Vagina (tissue), 2 donors: ENCODE results near the gene DNMT3A.

Experiments used
- POLR2A ChIP-seq, 2 donors: fragments of 450-650 bp; IDR thresholded peaks; one replicate each; pipeline ENCODE4 v1.6.1; 2017; ENCODE audit warnings: antibody characterized with exemption in 2 of 2, mild to moderate bottlenecking in 2 of 2, moderate library complexity in 2 of 2
- POLR2AphosphoS5 ChIP-seq, 2 donors: sonication (generic); formaldehyde crosslinking; IDR thresholded peaks; one replicate each; pipeline ENCODE4 v1.9.0; 2017; ENCODE audit warnings: antibody characterized with exemption in 2 of 2, mild to moderate bottlenecking in 2 of 2, low read depth in 1 of 2; ENCODE audit not compliant: insufficient read depth in 1 of 2
- TF ChIP-seq, protein P1 (sequence below), 3 experiments: fragments of 450-650 bp in 2 of 3; fragments of 200-600 bp in 1 of 3; sonication (generic) in 1 of 3; IDR thresholded peaks; one replicate each; pipeline ENCODE4 v1.5.1; 2017 to 2019; ENCODE audit warnings: antibody characterized with exemption in 3 of 3, mild to moderate bottlenecking in 2 of 3, moderate library complexity in 2 of 3

DNA sequence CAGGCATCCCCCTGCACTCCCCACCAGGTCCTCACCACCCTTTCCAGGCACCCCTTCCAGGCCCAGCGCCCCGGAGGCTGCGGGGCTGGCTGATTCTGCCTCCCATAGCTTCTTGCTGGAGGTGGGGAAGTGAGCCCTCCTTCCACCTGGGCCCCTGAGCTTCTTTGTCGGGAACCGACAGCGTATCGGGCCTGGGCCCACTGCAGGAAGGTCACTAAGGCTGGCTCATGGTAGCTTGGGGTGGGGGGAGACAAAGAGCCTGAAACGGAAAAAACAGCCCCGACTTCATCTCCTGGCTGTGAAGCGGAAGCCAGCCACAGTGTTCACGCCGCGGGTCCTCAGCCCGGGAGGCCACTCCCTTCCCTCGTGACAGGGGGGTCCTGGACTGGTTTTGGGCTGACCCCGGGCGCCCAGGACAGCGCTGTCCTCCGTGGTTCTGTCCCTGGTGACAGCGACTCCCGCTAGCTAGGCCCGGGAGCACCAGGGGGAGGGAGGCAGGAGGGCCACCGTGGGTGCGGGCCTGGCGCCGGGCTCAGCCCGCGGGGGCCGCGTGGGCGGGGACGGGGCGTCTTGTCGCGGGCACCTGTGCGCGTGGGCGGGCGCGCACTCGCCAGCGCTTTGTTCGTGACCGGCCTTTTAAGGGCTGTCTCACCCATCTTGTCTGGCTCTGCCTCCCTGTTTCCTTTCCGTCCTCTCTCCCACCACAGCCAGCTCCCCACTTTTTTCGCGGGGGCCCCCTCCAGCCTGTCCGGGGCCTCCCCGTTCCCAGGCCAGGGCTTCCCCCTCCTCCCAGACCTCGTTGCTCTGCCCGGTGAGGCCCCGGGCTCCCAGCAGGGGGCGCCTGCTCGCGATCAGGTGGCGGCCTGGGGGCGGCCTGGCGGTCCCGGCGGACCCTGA, 64.9 kb downstream of the DNMT3A start:
- TF ChIP-seq, protein P1, sequence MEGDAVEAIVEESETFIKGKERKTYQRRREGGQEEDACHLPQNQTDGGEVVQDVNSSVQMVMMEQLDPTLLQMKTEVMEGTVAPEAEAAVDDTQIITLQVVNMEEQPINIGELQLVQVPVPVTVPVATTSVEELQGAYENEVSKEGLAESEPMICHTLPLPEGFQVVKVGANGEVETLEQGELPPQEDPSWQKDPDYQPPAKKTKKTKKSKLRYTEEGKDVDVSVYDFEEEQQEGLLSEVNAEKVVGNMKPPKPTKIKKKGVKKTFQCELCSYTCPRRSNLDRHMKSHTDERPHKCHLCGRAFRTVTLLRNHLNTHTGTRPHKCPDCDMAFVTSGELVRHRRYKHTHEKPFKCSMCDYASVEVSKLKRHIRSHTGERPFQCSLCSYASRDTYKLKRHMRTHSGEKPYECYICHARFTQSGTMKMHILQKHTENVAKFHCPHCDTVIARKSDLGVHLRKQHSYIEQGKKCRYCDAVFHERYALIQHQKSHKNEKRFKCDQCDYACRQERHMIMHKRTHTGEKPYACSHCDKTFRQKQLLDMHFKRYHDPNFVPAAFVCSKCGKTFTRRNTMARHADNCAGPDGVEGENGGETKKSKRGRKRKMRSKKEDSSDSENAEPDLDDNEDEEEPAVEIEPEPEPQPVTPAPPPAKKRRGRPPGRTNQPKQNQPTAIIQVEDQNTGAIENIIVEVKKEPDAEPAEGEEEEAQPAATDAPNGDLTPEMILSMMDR (IDR thresholded peaks at IDR 0.05), result peak; percentile 55 to 63 (median 63)
- TF ChIP-seq POLR2A (IDR thresholded peaks at IDR 0.05) (no peak), POLR2AphosphoS5 (IDR thresholded peaks at IDR 0.05; ENCODE audit: insufficient read depth in 1 of 2, low read depth in 1 of 2) (peak in 1 of 2 donors; percentile 16)
